Suprapubic skin (tissue), 4 donors: ENCODE results near the gene KIAA1210. TPM values are rescaled to one million over a fixed set of nuclear protein-coding genes. Genes with fewer than 3 reads are reported as not detected.
"Not testable (repeated sequence)": the region's sequence is repeated elsewhere in the genome, so short reads cannot be mapped to it uniquely, and the experiment has no call there.

Experiments used
- DNase-seq, 2 donors: peaks; one replicate each; pipeline ENCODE4 v3.0.0-alpha.2; 2019; ENCODE audit warnings: low spot score in 2 of 2
- H3K27ac ChIP-seq: fragments of 200-600 bp; sonication (generic); one replicate; pipeline ENCODE4 v1.5.1; 2019
- H3K27me3 ChIP-seq: fragments of 200-600 bp; sonication (generic); one replicate; pipeline ENCODE4 v1.5.1; 2019
- H3K36me3 ChIP-seq: fragments of 200-600 bp; sonication (generic); one replicate; pipeline ENCODE4 v1.5.1; 2019
- H3K4me1 ChIP-seq: fragments of 200-600 bp; sonication (generic); one replicate; pipeline ENCODE4 v1.5.1; 2019
- H3K4me3 ChIP-seq: fragments of 200-600 bp; sonication (generic); one replicate; pipeline ENCODE4 v1.5.1; 2019; ENCODE audit warnings: mild to moderate bottlenecking
- H3K9me3 ChIP-seq: fragments of 200-600 bp; sonication (generic); one replicate; pipeline ENCODE4 v1.5.1; 2019
- EP300 ChIP-seq: sonication (generic); formaldehyde crosslinking; IDR thresholded peaks from one replicate; pipeline ENCODE4 v1.6.1; 2017; ENCODE audit warnings: antibody characterized with exemption
- POLR2A ChIP-seq, 2 donors: fragments of 450-650 bp; IDR thresholded peaks; one replicate each; pipeline ENCODE4 v1.6.1; 2017; ENCODE audit warnings: antibody characterized with exemption in 2 of 2, mild to moderate bottlenecking in 2 of 2, moderate library complexity in 2 of 2
- POLR2AphosphoS5 ChIP-seq, 3 donors: sonication (generic); formaldehyde crosslinking; IDR thresholded peaks; one replicate each; pipeline ENCODE4 v1.6.1; 2017; ENCODE audit warnings: antibody characterized with exemption in 3 of 3
- WGBS: methylation state at CpG from one replicate; pipeline ENCODE4 v1.1.5; 2018; 5-methylcytosine and 5-hydroxymethylcytosine counted together
- total RNA-seq, 4 donors: library from RNA; depleted of rRNA; stranded (reverse); fragments of >200 nt; gene quantifications; one replicate each; pipeline ENCODE4 v1.1.0, GENCODE V29; 2016
- TF ChIP-seq, protein P1 (sequence below), 2 donors: fragments of 200-600 bp in 1 of 2; fragments of 450-650 bp in 1 of 2; sonication (generic) in 1 of 2; IDR thresholded peaks; one replicate each; pipeline ENCODE4 v1.5.1; 2016 to 2019; ENCODE audit warnings: antibody characterized with exemption in 2 of 2, mild to moderate bottlenecking in 1 of 2, moderate library complexity in 1 of 2

KIAA1210 gene
- total RNA-seq, 4 donors from 2014 or later: 0.05 to 0.13 TPM; not detected in 2

DNA sequence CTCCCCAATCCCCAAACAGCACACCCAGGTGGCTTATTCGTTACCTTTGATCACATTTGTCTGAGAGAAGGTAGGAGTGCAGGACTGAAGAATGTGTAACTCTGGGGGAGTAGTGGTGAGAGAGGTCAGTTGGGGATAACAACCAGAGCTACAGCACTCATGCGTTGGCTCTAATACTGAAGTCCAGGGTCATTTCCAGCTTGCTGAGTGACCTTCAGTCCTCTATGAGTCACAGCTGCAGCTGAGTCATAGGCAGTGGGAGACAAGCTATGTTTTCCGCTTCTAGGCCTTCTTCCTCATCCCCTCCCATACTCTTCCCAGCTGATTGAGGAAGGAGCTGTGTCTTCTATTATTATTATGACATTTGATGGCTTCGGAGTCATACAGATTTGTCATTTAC is 86.4 kb downstream of the KIAA1210 start:
- Histone ChIP-seq H3K4me3 (no peak overlapping the region), H3K4me1 (peaks cover 11% of the 10 kb centered on the region), H3K36me3 (no peaks in the 10 kb centered on the region), H3K27ac (no peak overlapping the region), H3K27me3 (no peaks in the 10 kb centered on the region), H3K9me3 (no peaks in the 10 kb centered on the region)
- DNase-seq: no peak
- no peak for TF ChIP-seq POLR2A (IDR thresholded peaks at IDR 0.05)
- no peak for TF ChIP-seq EP300
- TF ChIP-seq POLR2AphosphoS5 (IDR thresholded peaks at IDR 0.05): no peak
- TF ChIP-seq, protein P1, sequence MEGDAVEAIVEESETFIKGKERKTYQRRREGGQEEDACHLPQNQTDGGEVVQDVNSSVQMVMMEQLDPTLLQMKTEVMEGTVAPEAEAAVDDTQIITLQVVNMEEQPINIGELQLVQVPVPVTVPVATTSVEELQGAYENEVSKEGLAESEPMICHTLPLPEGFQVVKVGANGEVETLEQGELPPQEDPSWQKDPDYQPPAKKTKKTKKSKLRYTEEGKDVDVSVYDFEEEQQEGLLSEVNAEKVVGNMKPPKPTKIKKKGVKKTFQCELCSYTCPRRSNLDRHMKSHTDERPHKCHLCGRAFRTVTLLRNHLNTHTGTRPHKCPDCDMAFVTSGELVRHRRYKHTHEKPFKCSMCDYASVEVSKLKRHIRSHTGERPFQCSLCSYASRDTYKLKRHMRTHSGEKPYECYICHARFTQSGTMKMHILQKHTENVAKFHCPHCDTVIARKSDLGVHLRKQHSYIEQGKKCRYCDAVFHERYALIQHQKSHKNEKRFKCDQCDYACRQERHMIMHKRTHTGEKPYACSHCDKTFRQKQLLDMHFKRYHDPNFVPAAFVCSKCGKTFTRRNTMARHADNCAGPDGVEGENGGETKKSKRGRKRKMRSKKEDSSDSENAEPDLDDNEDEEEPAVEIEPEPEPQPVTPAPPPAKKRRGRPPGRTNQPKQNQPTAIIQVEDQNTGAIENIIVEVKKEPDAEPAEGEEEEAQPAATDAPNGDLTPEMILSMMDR (IDR thresholded peaks at IDR 0.05): no peak
- WGBS: 52% methylated on average over 4 of the region's 4 CpGs

DNA sequence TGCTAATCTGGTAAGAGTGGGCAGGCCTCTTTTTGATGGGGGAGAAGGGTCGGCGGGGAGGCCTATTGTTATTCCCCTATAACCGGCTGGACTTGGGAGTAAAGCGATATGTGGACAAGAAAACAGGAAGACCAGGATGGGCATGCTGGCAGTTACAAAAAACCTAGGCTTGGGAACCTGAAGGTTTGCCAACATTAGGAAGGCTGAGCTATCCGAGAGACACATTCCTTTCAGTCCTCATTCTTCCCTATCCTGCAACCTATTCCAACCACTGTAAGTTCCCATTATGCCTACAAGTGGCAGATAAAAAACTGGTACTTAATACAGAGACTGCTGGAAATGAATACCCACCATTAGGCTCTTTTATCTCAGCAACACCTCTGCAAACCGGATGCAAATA is 87.2 kb downstream of the KIAA1210 start:
- no peak for DNase-seq
- no peak overlapping the region for H3K27ac ChIP-seq
- TF ChIP-seq EP300 (no peak), POLR2AphosphoS5 (IDR thresholded peaks at IDR 0.05) (no peak), POLR2A (IDR thresholded peaks at IDR 0.05) (no peak)
- TF ChIP-seq, protein P1 (IDR thresholded peaks at IDR 0.05): no peak
- peaks cover 11% of the 10 kb centered on the region for H3K4me1 ChIP-seq
- H3K9me3 ChIP-seq: no peaks in the 10 kb centered on the region
- H3K36me3 ChIP-seq: no peaks in the 10 kb centered on the region
- H3K4me3 ChIP-seq: no peak overlapping the region
- no peaks in the 10 kb centered on the region for H3K27me3 ChIP-seq
- 75% methylated on average over 6 of the region's 6 CpGs for WGBS

DNA sequence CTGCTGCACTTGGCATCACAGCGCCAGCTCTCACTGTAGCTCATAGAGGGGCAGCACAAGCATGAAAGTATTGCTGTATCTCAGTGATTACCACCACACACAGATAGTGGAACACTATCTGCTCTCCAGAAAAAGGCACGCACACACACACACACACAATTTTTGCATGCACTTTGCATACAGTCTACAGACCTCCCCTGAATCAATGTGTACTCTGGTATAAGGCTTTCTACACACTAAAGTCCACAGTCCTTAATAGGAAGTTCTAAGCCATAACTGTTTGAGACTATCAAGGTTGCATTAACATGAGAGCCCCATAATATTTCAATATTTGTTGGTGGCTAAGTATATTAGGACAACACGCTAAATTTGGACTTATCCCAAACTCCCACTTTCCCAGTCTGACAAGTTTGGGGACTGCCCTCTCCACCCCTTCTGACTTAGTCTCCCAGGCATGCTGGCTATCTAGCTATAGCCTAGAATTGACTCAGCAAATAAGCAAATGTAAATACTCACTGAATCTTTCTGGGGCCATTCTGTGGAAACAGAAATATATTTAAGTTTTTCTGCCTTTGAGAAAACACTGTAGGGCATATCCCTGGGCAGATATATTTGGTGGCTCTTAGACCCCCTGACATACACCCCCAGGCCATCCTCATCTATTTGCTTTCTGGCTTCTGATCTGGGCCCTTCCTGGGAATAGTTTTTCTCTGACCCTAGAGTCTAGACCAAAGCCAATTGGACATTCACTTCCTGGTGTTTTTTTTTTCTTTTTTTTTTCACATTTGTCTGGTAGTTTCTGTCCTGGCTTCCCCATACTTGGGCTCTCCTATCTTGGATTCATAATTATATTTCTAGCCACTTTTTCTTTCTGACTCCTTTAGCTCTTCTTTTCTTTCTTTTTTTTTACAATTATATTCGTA is 91.2 kb downstream of the KIAA1210 start:
- H3K9me3 ChIP-seq: no peaks in the 10 kb centered on the region
- no peaks in the 10 kb centered on the region for H3K36me3 ChIP-seq
- no peak for TF ChIP-seq EP300
- H3K4me3 ChIP-seq: no peak overlapping the region
- 81% methylated on average over 4 of the region's 4 CpGs for WGBS
- H3K4me1 ChIP-seq: peaks cover 11% of the 10 kb centered on the region
- no peak for DNase-seq
- H3K27me3 ChIP-seq: no peaks in the 10 kb centered on the region
- no peak overlapping the region for H3K27ac ChIP-seq

DNA sequence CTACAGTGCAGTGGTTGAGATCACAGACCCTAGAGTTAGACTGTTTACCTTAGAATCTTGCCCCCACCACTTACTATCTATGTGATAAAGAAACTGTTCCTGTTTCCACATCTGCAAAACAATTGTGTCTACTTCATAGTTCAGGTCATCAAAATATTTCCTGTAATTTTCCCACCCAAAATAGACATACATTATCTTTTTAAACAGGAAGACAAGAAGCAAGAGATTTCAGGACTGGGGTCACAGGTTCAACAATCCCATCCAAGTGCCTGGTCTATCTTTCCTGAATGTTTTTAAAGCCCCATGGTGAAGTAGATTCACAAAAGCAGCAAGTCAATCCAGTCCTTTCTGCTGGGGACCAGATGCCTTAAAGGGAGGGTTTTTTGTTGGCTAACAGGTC is 96.6 kb downstream of the KIAA1210 start:
- DNase-seq: no peak
- no peaks in the 10 kb centered on the region for H3K9me3 ChIP-seq
- no peaks in the 10 kb centered on the region for H3K36me3 ChIP-seq
- no peak overlapping the region for H3K27ac ChIP-seq
- no peak overlapping the region for H3K4me3 ChIP-seq
- H3K27me3 ChIP-seq: no peaks in the 10 kb centered on the region
- TF ChIP-seq EP300 (no peak), POLR2AphosphoS5 (IDR thresholded peaks at IDR 0.05) (no peak), POLR2A (IDR thresholded peaks at IDR 0.05) (no peak)
- TF ChIP-seq, protein P1 (IDR thresholded peaks at IDR 0.05): no peak
- H3K4me1 ChIP-seq: no peaks in the 10 kb centered on the region

DNA sequence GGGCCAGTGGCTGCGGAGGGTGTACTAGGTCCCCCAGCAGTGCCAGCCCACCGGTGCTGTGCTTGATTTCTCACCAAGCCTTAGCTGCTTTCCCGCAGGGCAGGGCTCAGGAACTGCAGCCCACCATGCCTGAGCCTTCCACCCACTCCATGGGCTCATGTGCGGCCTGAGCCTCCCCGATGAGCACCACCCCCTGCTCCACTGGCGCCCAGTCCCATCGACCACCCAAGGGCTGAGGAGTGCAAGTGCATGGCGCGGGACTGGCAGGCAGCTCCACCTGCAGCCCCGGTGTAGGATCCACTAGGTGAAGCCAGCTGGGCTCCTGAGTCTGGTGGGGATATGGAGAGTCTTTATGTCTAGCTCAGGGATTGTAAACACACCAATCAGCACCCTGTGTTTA is 98.0 kb downstream of the KIAA1210 start:
- WGBS: no CpG with 5 or more reads among the region's 10 CpGs

DNA sequence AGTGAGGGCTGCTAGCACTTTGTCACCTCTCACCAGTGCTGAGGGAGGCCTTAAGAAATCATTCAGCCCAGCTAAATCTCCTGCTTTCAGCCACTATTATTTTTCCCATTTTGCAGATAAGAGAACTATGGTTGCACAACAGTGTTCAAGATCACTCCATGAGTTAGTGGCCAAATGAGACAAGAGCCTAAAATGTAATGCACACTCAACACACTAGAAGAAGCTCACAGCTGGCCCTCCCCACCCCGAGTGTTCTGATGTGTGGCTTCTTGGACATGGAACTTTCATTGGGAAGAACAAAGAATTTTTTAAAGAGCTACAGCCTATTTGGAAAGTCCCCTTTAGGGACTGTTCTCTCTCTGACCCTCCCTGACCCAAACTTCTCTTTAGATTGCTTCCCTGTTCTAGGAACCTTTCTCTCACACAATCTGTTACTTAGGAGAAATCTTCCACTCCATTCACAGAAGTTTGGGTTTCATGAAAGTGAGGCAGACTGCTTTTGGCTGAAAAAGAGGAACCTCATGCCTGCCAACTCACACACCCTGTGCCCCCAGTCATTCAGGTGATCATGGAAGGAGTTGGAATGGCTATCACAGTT is 98.8 kb downstream of the KIAA1210 start:
- no peak for DNase-seq
- no peaks in the 10 kb centered on the region for H3K9me3 ChIP-seq
- H3K36me3 ChIP-seq: no peaks in the 10 kb centered on the region
- no peak overlapping the region for H3K4me3 ChIP-seq
- H3K27me3 ChIP-seq: no peaks in the 10 kb centered on the region
- WGBS: 50% methylated on average over 1 of the region's 1 CpG
- H3K4me1 ChIP-seq: no peaks in the 10 kb centered on the region
- H3K27ac ChIP-seq: no peak overlapping the region
- no peak for TF ChIP-seq POLR2AphosphoS5 (IDR thresholded peaks at IDR 0.05)
- no peak for TF ChIP-seq EP300
- TF ChIP-seq POLR2A (IDR thresholded peaks at IDR 0.05): no peak
- TF ChIP-seq, protein P1 (IDR thresholded peaks at IDR 0.05): no peak

More for the DNA sequence above, 98.0 kb downstream of the KIAA1210 start:
- H3K27me3 ChIP-seq, H3K27ac ChIP-seq, H3K4me1 ChIP-seq, DNase-seq, H3K4me3 ChIP-seq, H3K36me3 ChIP-seq, H3K9me3 ChIP-seq: not testable (repeated sequence)
